Fibroblast of lung (primary cell): ENCODE results near the gene PSMC5.

ENCODE experiments used
- EZH2 ChIP-seq: IDR thresholded peaks from 2 replicates; pipeline ENCODE4 v1.5.1; 2012; ENCODE audit warnings: low read length, control low read depth, mild to moderate bottlenecking; ENCODE audit errors: missing control alignments
- TF ChIP-seq, protein P1 (sequence below), 2 donors: IDR thresholded peaks in 1 of 2; conservative IDR thresholded peaks in 1 of 2; 1 replicate in 1 of 2; 2 replicates in 1 of 2; pipeline ENCODE4 v1.5.1; 2011 to 2012; ENCODE audit warnings: low read length in 2 of 2, control low read depth in 1 of 2, inconsistent platforms in 1 of 2, low read depth in 1 of 2, mild to moderate bottlenecking in 1 of 2

DNA sequence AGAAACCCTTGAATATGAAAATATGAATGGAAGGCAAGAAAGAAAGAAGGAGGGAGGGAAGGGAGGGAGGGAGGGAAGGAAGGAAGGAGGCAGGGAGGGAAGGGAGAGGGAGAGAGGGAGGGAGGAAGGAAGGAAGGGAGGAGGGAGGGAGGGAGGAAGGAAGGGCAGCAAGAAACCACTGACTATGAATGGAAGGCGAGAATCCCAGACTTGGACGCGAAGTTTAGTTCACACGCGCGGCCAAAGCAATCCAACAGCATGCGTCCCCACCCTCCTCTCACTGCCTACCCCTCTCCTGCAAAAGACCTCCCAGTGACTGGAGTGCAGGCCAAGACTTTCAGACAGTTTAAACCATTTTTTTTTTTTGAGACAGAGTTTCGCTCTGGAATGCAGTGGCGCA is 23.2 kb downstream of the PSMC5 start:
- TF ChIP-seq, protein P1, sequence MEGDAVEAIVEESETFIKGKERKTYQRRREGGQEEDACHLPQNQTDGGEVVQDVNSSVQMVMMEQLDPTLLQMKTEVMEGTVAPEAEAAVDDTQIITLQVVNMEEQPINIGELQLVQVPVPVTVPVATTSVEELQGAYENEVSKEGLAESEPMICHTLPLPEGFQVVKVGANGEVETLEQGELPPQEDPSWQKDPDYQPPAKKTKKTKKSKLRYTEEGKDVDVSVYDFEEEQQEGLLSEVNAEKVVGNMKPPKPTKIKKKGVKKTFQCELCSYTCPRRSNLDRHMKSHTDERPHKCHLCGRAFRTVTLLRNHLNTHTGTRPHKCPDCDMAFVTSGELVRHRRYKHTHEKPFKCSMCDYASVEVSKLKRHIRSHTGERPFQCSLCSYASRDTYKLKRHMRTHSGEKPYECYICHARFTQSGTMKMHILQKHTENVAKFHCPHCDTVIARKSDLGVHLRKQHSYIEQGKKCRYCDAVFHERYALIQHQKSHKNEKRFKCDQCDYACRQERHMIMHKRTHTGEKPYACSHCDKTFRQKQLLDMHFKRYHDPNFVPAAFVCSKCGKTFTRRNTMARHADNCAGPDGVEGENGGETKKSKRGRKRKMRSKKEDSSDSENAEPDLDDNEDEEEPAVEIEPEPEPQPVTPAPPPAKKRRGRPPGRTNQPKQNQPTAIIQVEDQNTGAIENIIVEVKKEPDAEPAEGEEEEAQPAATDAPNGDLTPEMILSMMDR (conservative IDR thresholded peaks at IDR 0.05 in 1 of 2, IDR thresholded peaks at IDR 0.05 in 1 of 2; ENCODE audit: low read depth in 1 of 2, low read length in 2 of 2), result no peak
- TF ChIP-seq EZH2, result no peak
